PC-9 (cell line): Measurements from ENCODE around the gene UBA1. TPM values are rescaled to one million over a fixed set of nuclear protein-coding genes. Genes with fewer than 3 reads are reported as not detected.

Source experiments
- BruUV-seq: library from RNA; stranded (reverse); fragments of 400-500 nt; replicated peaks from 2 replicates; lab custom pipeline; 2021; lab: Mats Ljungman, UMichigan
- CTCF ChIA-PET: fragments of 300-600 bp; sonication (Branson Sonifier 250); formaldehyde crosslinking; loops from one replicate; lab custom pipeline; 2022; ENCODE audit warnings: antibody characterized with exemption; lab: Charles Lee
- POLR2A ChIA-PET: fragments of 300-600 bp; sonication (Branson Sonifier 250); formaldehyde crosslinking; loops from one replicate; lab custom pipeline; 2022; ENCODE audit warnings: antibody characterized with exemption; ENCODE audit not compliant: unreplicated experiment; lab: Charles Lee
- DNase-seq, 2 experiments: peaks; one replicate each; pipeline versions ENCODE4 v3.0.0 to v3.0.0-alpha.2; 2015 to 2022; ENCODE audit warnings: mixed read lengths in 1 of 2
- H2AFZ ChIP-seq: fragments of 200-600 bp; sonication (generic); 2 replicates; pipeline ENCODE4 v1.8.1; 2017; ENCODE audit warnings: antibody characterized with exemption
- H3F3A ChIP-seq: fragments of 200-600 bp; sonication (generic); 2 replicates; pipeline ENCODE4 v1.8.1; 2017; ENCODE audit warnings: antibody characterized with exemption, mild to moderate bottlenecking, low read depth; ENCODE audit not compliant: insufficient read depth
- H3K27ac ChIP-seq: fragments of 200-600 bp; sonication (generic); 2 replicates; pipeline ENCODE4 v1.6.1; 2016; ENCODE audit warnings: mixed run types
- H3K27me3 ChIP-seq: fragments of 200-600 bp; sonication (generic); 2 replicates; pipeline ENCODE4 v1.6.1; 2016; ENCODE audit warnings: low read depth, mixed run types; ENCODE audit not compliant: insufficient read depth
- H3K36me3 ChIP-seq: fragments of 200-600 bp; sonication (generic); 2 replicates; pipeline ENCODE4 v1.6.1; 2016; ENCODE audit warnings: low read depth, mixed run types
- H3K4me1 ChIP-seq: fragments of 200-600 bp; sonication (generic); replicated peaks from 2 replicates; pipeline ENCODE4 v1.6.1; 2016; ENCODE audit warnings: mixed run types; ENCODE audit not compliant: insufficient read depth
- H3K4me2 ChIP-seq: fragments of 200-600 bp; sonication (generic); 2 replicates; pipeline ENCODE4 v1.6.1; 2017; ENCODE audit warnings: mixed run types
- H3K4me3 ChIP-seq: fragments of 200-600 bp; sonication (generic); 2 replicates; pipeline ENCODE4 v1.6.1; 2016; ENCODE audit warnings: mixed run types
- H3K79me2 ChIP-seq: fragments of 200-600 bp; sonication (generic); 2 replicates; pipeline ENCODE4 v1.6.1; 2017; ENCODE audit warnings: low read depth, mixed run types
- H3K9me2 ChIP-seq: fragments of 200-600 bp; sonication (generic); 2 replicates; pipeline ENCODE4 v1.8.1; 2017; ENCODE audit warnings: mild to moderate bottlenecking; ENCODE audit not compliant: insufficient read depth
- H3K9me3 ChIP-seq: fragments of 200-600 bp; sonication (generic); 2 replicates; pipeline ENCODE4 v1.8.1; 2016; ENCODE audit warnings: low read depth; ENCODE audit not compliant: insufficient read depth
- H4K20me1 ChIP-seq: fragments of 200-600 bp; sonication (generic); 2 replicates; pipeline ENCODE4 v1.8.1; 2017; ENCODE audit not compliant: insufficient read depth
- EZH2 ChIP-seq: fragments of 200-600 bp; sonication (generic); IDR thresholded peaks from 2 replicates; pipeline ENCODE4 v1.8.0; 2017; ENCODE audit warnings: antibody characterized with exemption, low read depth
- intact Hi-C: fragments of 100-400 bp; cut with micrococcal nuclease; formaldehyde crosslinking; loops from one replicate; pipeline ENCODE4 v1.10.0; 2022; ENCODE audit not compliant: unreplicated experiment
- total RNA-seq: library from RNA; stranded (reverse); gene quantifications from 2 replicates; pipeline ENCODE4 v1.2.3, GENCODE V29; 2021
- TF ChIP-seq, protein P1 (sequence below): fragments of 200-600 bp; sonication (generic); conservative IDR thresholded peaks from 2 replicates; pipeline ENCODE4 v1.6.1; 2017; ENCODE audit warnings: mixed run types, antibody characterized with exemption, mild to moderate bottlenecking, moderate library complexity

The UBA1 gene
- total RNA-seq, 1 experiment from 2014 or later: 126 TPM

DNA sequence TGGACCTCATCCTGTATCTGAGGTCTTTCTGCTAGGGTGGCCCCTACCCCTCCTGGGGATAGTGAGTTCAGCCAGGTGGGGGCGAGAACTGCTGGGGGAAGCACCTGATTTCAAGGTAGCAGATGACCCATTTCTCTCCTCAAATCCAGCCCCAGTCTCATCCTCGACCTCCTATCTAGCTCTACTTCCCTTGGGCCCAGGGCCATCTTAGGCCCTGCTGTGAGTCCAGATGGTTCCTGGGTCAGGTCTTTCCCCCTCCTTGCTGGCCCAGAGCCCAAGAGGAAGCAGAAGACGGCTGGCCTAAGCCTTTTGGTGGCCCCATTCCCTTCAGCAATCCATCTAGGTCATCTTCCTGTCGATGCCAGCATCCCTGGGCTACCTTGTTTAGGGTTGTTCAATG is 28.1 kb downstream of the UBA1 start:
- Histone ChIP-seq H2AFZ (no peak overlapping the region), H4K20me1 (peaks cover 4% of the 10 kb centered on the region), H3K9me3 (no peaks in the 10 kb centered on the region), H3K79me2 (peaks cover 28% of the 10 kb centered on the region), H3F3A (peaks cover 5% of the 10 kb centered on the region), H3K4me1 (peaks cover 2% of the 10 kb centered on the region), H3K27ac (no peak overlapping the region), H3K4me2 (no peak overlapping the region), H3K27me3 (no peaks in the 10 kb centered on the region), H3K9me2 (no peaks in the 10 kb centered on the region), H3K36me3 (no peaks in the 10 kb centered on the region), H3K4me3 (no peak overlapping the region)
- CTCF ChIA-PET: no interaction called here
- DNase-seq: no peak
- no TSS peak for BruUV-seq
- intact Hi-C loops: no loop called here
- TF ChIP-seq, protein P1, sequence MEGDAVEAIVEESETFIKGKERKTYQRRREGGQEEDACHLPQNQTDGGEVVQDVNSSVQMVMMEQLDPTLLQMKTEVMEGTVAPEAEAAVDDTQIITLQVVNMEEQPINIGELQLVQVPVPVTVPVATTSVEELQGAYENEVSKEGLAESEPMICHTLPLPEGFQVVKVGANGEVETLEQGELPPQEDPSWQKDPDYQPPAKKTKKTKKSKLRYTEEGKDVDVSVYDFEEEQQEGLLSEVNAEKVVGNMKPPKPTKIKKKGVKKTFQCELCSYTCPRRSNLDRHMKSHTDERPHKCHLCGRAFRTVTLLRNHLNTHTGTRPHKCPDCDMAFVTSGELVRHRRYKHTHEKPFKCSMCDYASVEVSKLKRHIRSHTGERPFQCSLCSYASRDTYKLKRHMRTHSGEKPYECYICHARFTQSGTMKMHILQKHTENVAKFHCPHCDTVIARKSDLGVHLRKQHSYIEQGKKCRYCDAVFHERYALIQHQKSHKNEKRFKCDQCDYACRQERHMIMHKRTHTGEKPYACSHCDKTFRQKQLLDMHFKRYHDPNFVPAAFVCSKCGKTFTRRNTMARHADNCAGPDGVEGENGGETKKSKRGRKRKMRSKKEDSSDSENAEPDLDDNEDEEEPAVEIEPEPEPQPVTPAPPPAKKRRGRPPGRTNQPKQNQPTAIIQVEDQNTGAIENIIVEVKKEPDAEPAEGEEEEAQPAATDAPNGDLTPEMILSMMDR: no peak
- TF ChIP-seq EZH2: no peak
- POLR2A ChIA-PET: no interaction called here

DNA sequence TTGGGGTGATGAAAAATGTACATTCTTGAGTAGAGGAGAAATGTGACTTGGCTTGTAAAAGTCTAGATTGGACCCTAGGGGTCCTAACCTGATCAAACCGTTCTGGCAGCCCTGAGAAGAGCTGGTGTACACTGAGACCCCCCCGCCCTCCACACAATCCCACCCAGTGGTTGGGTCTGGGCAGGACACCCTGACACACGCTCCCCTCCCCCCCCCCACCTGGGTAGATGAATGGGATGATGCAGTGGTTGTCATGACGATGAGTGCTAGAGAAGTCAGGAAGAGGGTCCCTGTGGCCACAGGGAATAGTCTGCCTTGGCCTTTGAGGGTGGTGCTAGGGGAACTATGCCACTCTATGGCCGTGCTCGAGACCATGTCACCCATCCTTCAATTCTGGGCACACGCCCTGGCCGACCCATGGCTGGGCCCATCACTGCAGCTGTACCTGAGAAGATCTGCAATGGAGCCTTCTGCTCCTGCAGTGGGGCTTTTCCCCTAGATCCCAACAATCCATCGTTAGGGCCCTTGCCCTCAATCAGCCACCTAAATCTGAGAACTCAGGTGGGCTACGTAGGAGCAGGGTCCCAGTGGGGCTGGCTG is 29.2 kb downstream of the UBA1 start:
- Histone ChIP-seq H3K27me3 (no peaks in the 10 kb centered on the region), H3K36me3 (no peaks in the 10 kb centered on the region), H3K9me2 (no peaks in the 10 kb centered on the region), H2AFZ (no peak overlapping the region), H3K4me3 (no peak overlapping the region), H3K4me1 (no peaks in the 10 kb centered on the region), H3K27ac (no peak overlapping the region), H3F3A (no peaks in the 10 kb centered on the region), H3K4me2 (no peak overlapping the region), H4K20me1 (peaks cover 4% of the 10 kb centered on the region), H3K9me3 (no peaks in the 10 kb centered on the region), H3K79me2 (peaks cover 28% of the 10 kb centered on the region)
- BruUV-seq: no TSS peak
- DNase-seq: no peak
- intact Hi-C loops: no loop called here
- CTCF ChIA-PET: no interaction called here
- TF ChIP-seq, protein P1: no peak
- no peak for TF ChIP-seq EZH2
- POLR2A ChIA-PET: interaction anchor here (0.6 kb wide), 1 partner anchor 15 kb away, joined by 4 read pairs; no protein-coding TSS in a partner anchor

DNA sequence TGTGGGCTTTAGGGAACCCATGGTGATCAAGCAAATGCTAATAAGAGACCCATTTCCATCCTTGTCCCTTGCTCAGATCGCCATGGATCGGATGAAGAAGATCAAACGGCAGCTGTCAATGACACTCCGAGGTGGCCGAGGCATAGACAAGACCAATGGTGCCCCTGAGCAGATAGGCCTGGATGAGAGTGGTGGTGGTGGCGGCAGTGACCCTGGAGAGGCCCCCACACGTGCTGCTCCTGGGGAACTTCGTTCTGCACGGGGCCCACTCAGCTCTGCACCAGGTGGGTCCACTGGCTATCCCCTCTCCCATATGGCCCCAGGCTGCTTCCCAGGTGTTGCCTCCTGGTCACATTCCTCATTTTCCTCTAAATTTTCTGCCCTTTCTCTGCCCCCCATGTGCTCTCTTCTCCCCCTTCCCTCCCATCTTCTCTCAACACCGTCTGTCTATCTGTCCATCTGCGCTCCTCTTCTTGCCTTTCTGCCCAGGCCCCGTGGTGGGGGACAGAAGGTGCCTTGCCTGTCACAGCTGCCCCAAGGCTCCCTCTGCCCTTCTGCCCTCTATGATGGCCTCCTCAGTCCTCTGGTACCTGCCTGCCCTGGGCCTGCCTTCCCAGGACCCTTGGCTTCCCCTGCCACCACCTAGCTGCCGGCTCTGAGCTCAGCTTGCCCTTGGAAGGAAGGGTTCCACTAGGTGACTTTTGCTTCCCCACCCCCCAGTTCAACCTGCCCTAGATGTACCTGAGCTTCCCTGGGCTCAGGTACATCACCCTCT is 30.0 kb downstream of the UBA1 start:
- Histone ChIP-seq H3K27ac (no peak overlapping the region), H3K79me2 (peaks cover 28% of the 10 kb centered on the region), H3F3A (no peaks in the 10 kb centered on the region), H3K4me3 (no peak overlapping the region), H4K20me1 (peaks cover 4% of the 10 kb centered on the region), H3K4me2 (no peak overlapping the region), H3K27me3 (no peaks in the 10 kb centered on the region), H3K4me1 (no peaks in the 10 kb centered on the region), H3K36me3 (no peaks in the 10 kb centered on the region), H3K9me3 (no peaks in the 10 kb centered on the region), H3K9me2 (no peaks in the 10 kb centered on the region), H2AFZ (no peak overlapping the region)
- ChIA-PET CTCF (no interaction called here), POLR2A (no interaction called here)
- DNase-seq: no peak
- BruUV-seq: no TSS peak
- TF ChIP-seq, protein P1: no peak
- TF ChIP-seq EZH2: no peak
- intact Hi-C loops: no loop called here
